HAP-1 (cell line): ENCODE data around the gene SYPL1.

ENCODE experiments used
- DNase-seq, 2 experiments: peaks; one replicate each; pipeline ENCODE4 v3.0.0-alpha.2; 2016 to 2020; ENCODE audit warnings: low spot score in 2 of 2
- H3K27me3 ChIP-seq: fragments of 250-450 bp; sonication (Bioruptor Pico); 2 replicates; pipeline ENCODE4 v1.5.1; 2020; ENCODE audit warnings: low read depth, mild to moderate bottlenecking, moderate library complexity
- H3K36me3 ChIP-seq: fragments of 250-450 bp; sonication (Bioruptor Pico); replicated peaks from 2 replicates; pipeline ENCODE4 v1.5.1; 2020; ENCODE audit warnings: mild to moderate bottlenecking
- H3K4me1 ChIP-seq: fragments of 250-450 bp; sonication (Bioruptor Pico); 2 replicates; pipeline ENCODE4 v1.5.1; 2020; ENCODE audit warnings: mild to moderate bottlenecking
- H3K4me3 ChIP-seq: fragments of 250-450 bp; sonication (Bioruptor Pico); 2 replicates; pipeline ENCODE4 v1.5.1; 2020; ENCODE audit warnings: mild to moderate bottlenecking, moderate library complexity
- H3K9me3 ChIP-seq: fragments of 250-450 bp; sonication (Bioruptor Pico); 2 replicates; pipeline ENCODE4 v1.5.1; 2020; ENCODE audit warnings: mild to moderate bottlenecking, moderate library complexity
- in situ Hi-C: fragments of 300-500 bp; cut with MboI; formaldehyde crosslinking; loops from 3 replicates; pipeline ENCODE4 v1.14.3; 2020; ENCODE audit warnings: low sequenced_read_pairs, inconsistent platforms, mixed read lengths

Gene SYPL1

GRCh38 chr7:106098889-106099288 is 13.2 kb downstream of the SYPL1 start:
- in situ Hi-C loops, result no loop called here

GRCh38 chr7:106095634-106096033 is 16.5 kb downstream of the SYPL1 start:
- Histone ChIP-seq H3K4me1 (peaks cover 19% of the 10 kb centered on the region), H3K36me3 (peaks cover 27% of the 10 kb centered on the region), H3K4me3 (no peak overlapping the region), H3K27me3 (no peaks in the 10 kb centered on the region), H3K9me3 (no peaks in the 10 kb centered on the region)
- DNase-seq, result no peak
- in situ Hi-C loops, result no loop called here

More at GRCh38 chr7:106098889-106099288, 13.2 kb downstream of the SYPL1 start:
- H3K36me3 ChIP-seq, result peaks cover 15% of the 10 kb centered on the region; the same call in 1 of the 2 replicates
- no peak for DNase-seq
- peaks cover 10% of the 10 kb centered on the region for H3K4me1 ChIP-seq
- H3K4me3 ChIP-seq, result no peak overlapping the region
- H3K27me3 ChIP-seq, result no peaks in the 10 kb centered on the region
- H3K9me3 ChIP-seq, result no peaks in the 10 kb centered on the region

- H3K4me3 ChIP-seq, result no peak overlapping the region
- no peak for DNase-seq
- no peaks in the 10 kb centered on the region for H3K9me3 ChIP-seq
- peaks cover 28% of the 10 kb centered on the region for H3K4me1 ChIP-seq
- no peaks in the 10 kb centered on the region for H3K27me3 ChIP-seq
- in situ Hi-C loops, result no loop called here
- H3K36me3 ChIP-seq, result peaks cover 27% of the 10 kb centered on the region
These were observed 17.3 kb downstream of the SYPL1 start for GRCh38 chr7:106094780-106095179.

GRCh38 chr7:106092204-106092603 is 19.9 kb downstream of the SYPL1 start:
- H3K4me3 ChIP-seq, result no peak overlapping the region
- no peaks in the 10 kb centered on the region for H3K27me3 ChIP-seq
- no peaks in the 10 kb centered on the region for H3K9me3 ChIP-seq
- DNase-seq, result no peak
- in situ Hi-C loops, result no loop called here
- peaks cover 23% of the 10 kb centered on the region for H3K36me3 ChIP-seq
- H3K4me1 ChIP-seq, result peaks cover 35% of the 10 kb centered on the region

GRCh38 chr7:106089647-106090046 is 22.5 kb downstream of the SYPL1 start:
- H3K36me3 ChIP-seq, result peaks cover 17% of the 10 kb centered on the region
- no peaks in the 10 kb centered on the region for H3K9me3 ChIP-seq
- H3K4me1 ChIP-seq, result peaks cover 25% of the 10 kb centered on the region
- no peaks in the 10 kb centered on the region for H3K27me3 ChIP-seq
- H3K4me3 ChIP-seq, result no peak overlapping the region
- peak in 1 of 2 experiments; percentile 37 for DNase-seq
- in situ Hi-C loops, result no loop called here

GRCh38 chr7:106088014-106088413 is 24.1 kb downstream of the SYPL1 start:
- H3K36me3 ChIP-seq, result peaks cover 14% of the 10 kb centered on the region
- in situ Hi-C loops, result no loop called here
- DNase-seq, result no peak
- peaks cover 25% of the 10 kb centered on the region for H3K4me1 ChIP-seq
- no peaks in the 10 kb centered on the region for H3K9me3 ChIP-seq
- no peaks in the 10 kb centered on the region for H3K27me3 ChIP-seq
- H3K4me3 ChIP-seq, result no peak overlapping the region

- in situ Hi-C loops, result no loop called here
- Histone ChIP-seq H3K9me3 (no peaks in the 10 kb centered on the region), H3K36me3 (peaks cover 4% of the 10 kb centered on the region; the same call in 1 of the 2 replicates), H3K4me3 (no peak overlapping the region), H3K4me1 (peaks cover 20% of the 10 kb centered on the region), H3K27me3 (no peaks in the 10 kb centered on the region)
- no peak for DNase-seq
These were observed 26.1 kb downstream of the SYPL1 start for GRCh38 chr7:106086062-106086461.

- Histone ChIP-seq H3K9me3 (no peaks in the 10 kb centered on the region), H3K36me3 (peaks cover 4% of the 10 kb centered on the region; the same call in 1 of the 2 replicates), H3K4me1 (peaks cover 10% of the 10 kb centered on the region), H3K4me3 (no peak overlapping the region), H3K27me3 (no peaks in the 10 kb centered on the region)
- DNase-seq, result no peak
- in situ Hi-C loops, result no loop called here
These were observed 27.1 kb downstream of the SYPL1 start for GRCh38 chr7:106085015-106085414.

- DNase-seq, result no peak
These were observed 28.4 kb downstream of the SYPL1 start for GRCh38 chr7:106083717-106084116.

GRCh38 chr7:106082087-106082854 is 29.8 kb downstream of the SYPL1 start:
- Histone ChIP-seq H3K4me3 (no peak overlapping the region), H3K27me3 (no peaks in the 10 kb centered on the region), H3K9me3 (no peaks in the 10 kb centered on the region), H3K4me1 (no peaks in the 10 kb centered on the region), H3K36me3 (no peaks in the 10 kb centered on the region)
- in situ Hi-C loops, result no loop called here
- DNase-seq, result no peak

More at GRCh38 chr7:106083717-106084116, 28.4 kb downstream of the SYPL1 start:
- H3K4me1 ChIP-seq, result no peaks in the 10 kb centered on the region
- no peaks in the 10 kb centered on the region for H3K9me3 ChIP-seq
- H3K4me3 ChIP-seq, result no peak overlapping the region
- in situ Hi-C loops, result no loop called here
- peaks cover 4% of the 10 kb centered on the region; the same call in 1 of the 2 replicates for H3K36me3 ChIP-seq
- H3K27me3 ChIP-seq, result no peaks in the 10 kb centered on the region

- no peak overlapping the region for H3K4me3 ChIP-seq
- no peaks in the 10 kb centered on the region for H3K4me1 ChIP-seq
These were observed 31.7 kb downstream of the SYPL1 start for GRCh38 chr7:106080300-106080987.

GRCh38 chr7:106076537-106076936 is 35.6 kb downstream of the SYPL1 start:
- H3K36me3 ChIP-seq, result no peaks in the 10 kb centered on the region
- no peak for DNase-seq
- in situ Hi-C loops, result no loop called here
- 0 out of 2 replicates have a peak, but pooled peaks cover 4% of the 10 kb centered on the region for H3K4me1 ChIP-seq
- H3K27me3 ChIP-seq, result no peaks in the 10 kb centered on the region
- H3K4me3 ChIP-seq, result no peak overlapping the region
- H3K9me3 ChIP-seq, result no peaks in the 10 kb centered on the region

More at GRCh38 chr7:106080300-106080987, 31.7 kb downstream of the SYPL1 start:
- DNase-seq, result no peak
- Histone ChIP-seq H3K36me3 (no peaks in the 10 kb centered on the region), H3K27me3 (no peaks in the 10 kb centered on the region), H3K9me3 (no peaks in the 10 kb centered on the region)
- in situ Hi-C loops, result no loop called here

- Histone ChIP-seq H3K36me3 (no peaks in the 10 kb centered on the region), H3K4me1 (0 out of 2 replicates have a peak, but pooled peaks cover 4% of the 10 kb centered on the region), H3K4me3 (no peak overlapping the region), H3K27me3 (no peaks in the 10 kb centered on the region), H3K9me3 (no peaks in the 10 kb centered on the region)
- in situ Hi-C loops, result no loop called here
- DNase-seq, result no peak
These were observed 36.2 kb downstream of the SYPL1 start for GRCh38 chr7:106075937-106076336.

GRCh38 chr7:106074257-106074656 is 37.9 kb downstream of the SYPL1 start:
- in situ Hi-C loops, result loop anchor here (25.0 kb wide), 1 partner anchor 388 kb away; no protein-coding TSS in a partner anchor
- Histone ChIP-seq H3K9me3 (no peaks in the 10 kb centered on the region), H3K4me3 (no peak overlapping the region), H3K36me3 (no peaks in the 10 kb centered on the region), H3K27me3 (no peaks in the 10 kb centered on the region), H3K4me1 (0 out of 2 replicates have a peak, but pooled peaks cover 4% of the 10 kb centered on the region)
- no peak for DNase-seq
